HG03457 (cell line): ENCODE results near the gene CCDC57.
"Not testable (repeated sequence)": the region's sequence is repeated elsewhere in the genome, so short reads cannot be mapped to it uniquely, and the experiment has no call there.

Experiments used
- ATAC-seq: cut with Tn5 transposase; IDR thresholded peaks from one replicate; pipeline ENCODE4 v1.9.1; 2021; ENCODE audit warnings: moderate number of reproducible peaks; ENCODE audit not compliant: unreplicated experiment

Gene CCDC57

GRCh38 chr17:82179412-82179811, 33.2 kb downstream of the CCDC57 start:
- ATAC-seq, result no peak

GRCh38 chr17:82178499-82179261, 34.0 kb downstream of the CCDC57 start:
- ATAC-seq, result no peak

DNA sequence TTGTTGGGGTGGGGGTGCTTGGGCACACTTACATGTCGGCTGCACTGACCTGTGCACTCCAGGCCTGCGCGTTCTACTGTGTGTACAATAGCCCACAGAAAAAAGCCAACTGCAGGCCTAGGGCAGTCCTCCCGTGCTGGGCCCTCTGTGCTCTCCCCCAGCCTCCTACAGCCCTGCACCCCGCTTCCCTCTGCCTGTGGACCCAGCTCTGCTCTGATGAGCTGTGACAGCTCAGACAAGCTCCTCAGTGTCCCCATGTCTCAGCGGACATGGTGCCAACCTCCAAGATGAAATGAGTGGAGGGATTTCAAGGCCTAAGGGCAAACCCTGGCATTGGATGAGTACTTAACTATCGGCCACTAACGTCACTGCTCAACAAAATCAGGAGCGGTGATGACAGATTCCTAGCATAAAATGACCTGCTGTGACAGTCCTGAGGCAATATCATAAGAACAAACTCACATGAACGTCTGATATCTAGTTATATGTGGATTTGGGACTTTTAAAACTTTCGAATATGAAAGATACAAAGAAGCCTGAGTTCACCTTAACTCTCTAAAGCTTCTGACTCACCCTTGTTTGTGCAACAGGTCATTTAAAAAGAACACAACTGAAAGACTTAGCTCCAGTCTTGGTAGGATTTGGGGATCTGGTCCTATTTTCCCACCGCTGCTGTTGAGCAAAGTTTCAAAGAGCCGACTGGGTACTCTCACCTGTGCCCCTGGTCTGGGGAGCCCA, 34.7 kb downstream of the CCDC57 start:
- no peak for ATAC-seq

DNA sequence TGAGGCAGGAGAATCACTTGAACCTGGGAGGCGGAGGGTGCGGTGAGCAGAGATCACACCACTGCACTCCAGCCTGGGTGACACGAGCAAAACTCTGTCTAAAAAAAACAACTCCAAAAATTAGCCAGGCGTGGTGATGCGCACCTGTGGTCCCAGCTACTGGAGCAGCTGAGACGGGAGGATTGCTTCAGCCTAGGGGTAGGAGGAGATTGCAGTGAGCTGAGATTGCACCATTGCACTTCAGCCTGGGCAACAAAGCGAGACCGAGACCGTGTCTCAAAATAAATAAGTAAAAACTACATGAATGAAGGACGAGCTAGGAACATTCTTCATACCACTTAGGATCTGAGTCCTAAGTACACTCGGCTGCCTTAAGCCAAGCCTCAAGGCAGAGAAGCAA, 35.4 kb downstream of the CCDC57 start:
- no peak for ATAC-seq

DNA sequence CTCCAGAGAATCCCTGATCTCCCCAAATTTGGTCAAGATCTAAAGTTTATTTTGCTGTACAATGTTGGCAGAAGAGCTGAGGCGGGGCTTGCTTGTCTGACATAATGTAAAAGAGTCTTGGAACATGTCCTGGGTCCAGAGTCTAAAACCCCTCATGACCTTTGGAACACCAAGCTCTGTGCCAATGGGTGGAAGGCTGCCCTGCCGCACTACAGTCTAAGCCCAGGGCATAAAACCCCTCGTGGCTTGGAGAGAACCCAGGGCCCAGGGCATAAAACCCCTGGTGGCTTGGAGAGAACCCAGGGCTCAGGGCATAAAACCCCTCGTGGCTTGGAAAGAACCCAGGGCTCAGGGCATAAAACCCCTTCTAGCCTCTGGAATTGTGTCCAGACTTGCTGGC, 36.7 kb downstream of the CCDC57 start:
- no peak for ATAC-seq

DNA sequence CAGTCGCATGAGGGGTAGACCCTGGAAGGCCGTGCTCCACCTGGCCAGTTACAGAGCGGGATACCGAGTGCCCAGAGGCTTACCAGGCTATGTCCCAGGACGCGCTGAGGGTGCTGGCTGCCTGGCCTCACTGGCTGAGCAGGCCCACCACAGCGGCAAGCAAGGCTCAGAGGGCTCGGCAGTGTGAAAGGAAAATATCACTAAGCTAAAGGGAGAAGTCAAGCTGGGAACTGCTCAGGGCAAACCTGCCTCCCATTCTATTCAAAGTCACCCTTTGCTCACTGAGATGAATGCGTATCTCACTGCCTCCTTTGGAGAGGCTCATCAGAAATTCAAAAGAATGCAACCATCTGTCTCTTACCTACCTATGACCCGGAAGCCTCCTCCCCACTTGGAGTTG, 37.4 kb downstream of the CCDC57 start:
- no peak for ATAC-seq

GRCh38 chr17:82174042-82174857, 38.4 kb downstream of the CCDC57 start:
- not testable (repeated sequence) for ATAC-seq

GRCh38 chr17:82173351-82174041, 39.1 kb downstream of the CCDC57 start:
- no peak for ATAC-seq

DNA sequence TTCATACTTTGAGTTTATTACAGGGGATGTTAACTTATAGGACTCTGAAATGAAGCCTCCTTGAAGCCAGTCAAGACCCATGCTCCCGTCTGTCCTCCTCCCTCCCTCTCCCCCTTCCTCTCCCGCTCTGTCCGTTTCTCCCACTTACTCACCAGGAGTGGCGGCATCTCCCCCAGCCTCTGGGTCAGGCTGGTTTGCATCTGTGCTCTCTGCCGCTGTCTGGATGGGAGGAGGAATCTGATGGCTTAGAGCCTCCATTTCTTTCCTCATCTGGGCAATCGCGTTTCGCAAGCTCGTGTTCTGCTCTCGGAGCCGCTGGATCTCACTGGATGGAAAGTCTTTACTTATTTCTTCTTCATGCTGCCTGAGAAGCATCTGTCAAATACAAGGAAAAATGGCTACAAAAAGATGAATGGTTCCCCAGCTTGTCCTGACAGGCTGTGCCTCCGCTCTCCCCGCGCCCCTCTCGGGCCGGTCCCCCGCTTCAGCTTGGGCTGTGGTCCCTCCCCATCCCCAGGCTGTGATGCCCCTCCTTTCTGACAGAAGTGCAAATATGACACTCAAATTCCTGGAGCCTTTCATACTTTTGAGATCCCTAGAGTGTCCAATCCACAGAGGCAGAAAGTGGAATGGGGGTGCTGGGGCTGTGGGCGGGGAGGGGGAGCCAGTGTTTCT, 40.0 kb downstream of the CCDC57 start:
- no peak for ATAC-seq

DNA sequence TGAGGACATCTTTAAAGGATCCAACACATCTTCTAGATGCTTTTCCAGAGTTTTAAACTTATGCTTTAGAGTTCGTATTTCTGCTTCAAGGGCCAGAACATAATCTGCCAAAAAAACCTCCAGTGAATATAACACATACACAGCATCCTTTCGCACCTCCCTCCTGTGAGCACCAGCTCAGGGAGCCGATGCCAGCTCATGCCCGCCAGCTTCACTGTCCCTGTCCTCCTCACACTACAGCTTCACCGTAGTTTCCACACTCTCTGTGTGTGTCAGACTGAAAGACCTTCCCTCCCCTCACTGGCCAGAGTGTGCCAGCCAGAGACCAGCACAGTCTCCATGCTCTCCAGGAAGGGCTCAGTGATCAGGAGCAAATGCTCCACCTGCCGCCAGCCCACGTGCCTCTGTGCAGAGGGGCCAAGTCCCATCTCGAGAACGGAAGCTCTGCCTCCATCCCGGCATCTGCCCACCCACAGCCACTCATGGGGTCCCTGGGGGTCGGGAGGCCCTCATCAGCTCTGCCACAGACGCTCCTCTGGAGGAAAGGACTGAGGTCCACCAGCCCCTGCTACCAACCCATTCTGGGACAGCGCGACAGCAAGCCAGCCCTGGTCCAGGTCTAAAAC, 40.8 kb downstream of the CCDC57 start:
- no peak for ATAC-seq

DNA sequence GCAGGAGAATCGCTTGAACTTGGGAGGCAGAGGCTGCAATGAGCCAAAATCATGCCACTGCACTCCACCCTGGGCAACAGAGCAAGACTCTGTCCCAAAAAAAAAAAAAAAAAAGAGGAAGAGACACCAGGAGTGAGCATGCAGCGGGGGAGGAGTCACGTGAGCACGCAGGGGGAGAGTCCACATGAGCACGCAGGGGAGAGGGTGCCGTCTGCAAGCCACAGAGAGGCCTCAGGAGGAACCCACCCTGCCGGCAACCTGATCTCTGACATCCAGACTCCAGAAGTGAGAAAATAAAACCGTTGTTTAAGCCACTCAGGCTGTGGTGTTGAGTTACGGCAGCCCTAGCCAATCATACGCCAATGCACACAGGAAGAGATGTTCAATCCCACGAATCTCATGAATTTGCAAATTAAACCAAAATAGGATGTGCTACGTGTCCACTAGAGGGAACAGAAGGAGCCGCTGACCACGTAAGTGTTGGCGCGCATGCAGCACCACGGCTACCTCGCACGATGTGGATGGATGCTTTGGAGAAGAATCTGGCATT, 42.2 kb downstream of the CCDC57 start:
- ATAC-seq, result no peak

- no peak for ATAC-seq
These were observed 44.1 kb downstream of the CCDC57 start for GRCh38 chr17:82168568-82168967.

DNA sequence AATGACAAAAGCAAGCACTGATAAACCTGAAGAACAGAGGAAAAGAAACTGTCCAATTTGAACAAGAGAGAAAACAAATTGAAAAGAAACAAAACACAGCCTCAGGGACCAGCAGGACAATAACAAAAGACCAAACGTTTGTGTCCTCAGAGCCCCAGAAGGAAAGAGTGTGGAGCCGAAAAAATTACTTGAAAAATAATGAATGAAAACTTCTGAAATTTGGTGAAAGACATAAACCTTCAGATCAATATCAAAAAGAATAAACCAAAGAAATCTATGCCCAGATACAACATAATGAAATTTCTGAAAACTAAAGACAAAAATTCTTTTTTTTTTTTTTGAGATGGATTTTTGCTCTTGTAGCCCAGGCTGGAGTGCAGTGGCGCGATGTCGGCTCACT, 45.6 kb downstream of the CCDC57 start:
- no peak for ATAC-seq

- ATAC-seq, result no peak
These were observed 47.8 kb downstream of the CCDC57 start for GRCh38 chr17:82164853-82165252.

DNA sequence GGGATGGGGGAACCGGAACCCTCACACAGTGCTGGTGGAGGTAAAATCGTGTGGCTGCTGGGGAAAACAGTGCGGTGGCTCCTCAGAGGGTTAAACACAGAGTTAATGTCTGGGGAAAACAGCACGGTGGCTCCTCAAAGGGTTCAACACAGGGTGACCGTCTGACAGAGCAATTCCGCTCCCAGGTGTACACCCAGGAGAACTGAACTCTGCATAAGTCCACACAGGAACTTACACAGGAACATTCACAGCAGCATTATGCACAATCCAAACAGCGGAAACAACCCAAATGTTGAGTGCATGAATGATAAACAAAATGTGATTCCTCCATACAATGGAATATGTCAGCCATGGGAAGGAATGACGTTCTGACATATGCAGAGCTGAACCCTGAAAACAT, 51.4 kb downstream of the CCDC57 start:
- ATAC-seq, result no peak

DNA sequence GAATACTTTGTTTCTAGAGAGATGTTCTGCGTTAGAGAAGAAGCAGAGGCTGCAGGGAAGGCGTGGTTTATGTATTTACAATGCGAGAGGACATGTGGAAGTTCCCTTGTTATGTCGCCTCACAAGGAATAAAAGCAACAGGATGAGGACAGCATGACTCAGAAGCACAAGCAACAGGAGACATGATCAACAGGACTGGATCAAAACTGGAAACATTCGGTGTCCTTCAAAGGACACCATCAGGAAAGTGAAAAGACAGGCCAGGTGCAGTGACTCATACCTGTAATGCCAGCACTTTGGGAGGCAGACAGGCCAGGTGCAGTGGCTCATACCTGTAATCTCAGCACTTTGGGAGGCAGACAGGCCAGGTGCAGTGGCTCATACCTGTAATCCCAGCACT, 52.6 kb downstream of the CCDC57 start:
- no peak for ATAC-seq

DNA sequence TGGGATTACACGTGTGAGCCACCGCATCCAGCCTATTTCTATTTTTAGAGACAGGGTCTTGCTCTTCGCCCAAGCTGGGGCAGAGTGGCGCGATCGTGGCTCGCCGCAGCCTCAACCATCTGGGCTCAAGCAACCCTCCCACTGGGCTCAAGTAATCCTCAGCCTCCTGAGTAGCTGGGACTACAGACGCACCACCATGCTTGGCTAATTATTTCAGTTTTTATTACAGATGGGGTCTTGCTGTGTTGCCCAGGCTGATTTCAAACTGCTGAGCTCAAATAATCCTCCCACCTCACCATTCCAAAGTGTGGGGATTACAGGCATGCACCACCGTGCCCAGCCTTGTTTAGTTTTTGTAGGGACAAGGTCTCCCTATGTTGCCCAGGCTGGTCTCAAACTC, 53.8 kb downstream of the CCDC57 start:
- no peak for ATAC-seq

- no peak for ATAC-seq
These were observed 55.3 kb downstream of the CCDC57 start for GRCh38 chr17:82157046-82158035.
